ENCODE data around the gene MPV17L.
"Not testable (repeated sequence)": the region's sequence is repeated elsewhere in the genome, so short reads cannot be mapped to it uniquely, and the experiment has no call there.

The MPV17L gene

GRCh38 chr16:15395631-15396508 is at the start of gene MPV17L:
MPV17L (plus strand) TSS chr16:15395754; CDS start chr16:15395898, 144 bp downstream.
- DNase-seq (ENCODE audit: low spot score) = not testable (repeated sequence)

GRCh38 chr16:15348721-15349120 is 46.8 kb upstream of the MPV17L start:
- DNase-seq (ENCODE audit: low spot score) = not testable (repeated sequence)

GRCh38 chr16:15351251-15351650 is 44.3 kb upstream of the MPV17L start:
- DNase-seq (ENCODE audit: low spot score) = not testable (repeated sequence)

- not testable (repeated sequence) for DNase-seq (ENCODE audit: low spot score)
Measured at GRCh38 chr16:15351745-15352144, 43.8 kb upstream of the MPV17L start.

- DNase-seq (ENCODE audit: low spot score) = not testable (repeated sequence)
Measured at GRCh38 chr16:15352852-15353251, 42.7 kb upstream of the MPV17L start.

- DNase-seq (ENCODE audit: low spot score) = not testable (repeated sequence)
Measured at GRCh38 chr16:15354846-15355245, 40.7 kb upstream of the MPV17L start.

GRCh38 chr16:15357495-15357894 is 38.1 kb upstream of the MPV17L start:
- DNase-seq (ENCODE audit: low spot score) = not testable (repeated sequence)

- DNase-seq (ENCODE audit: low spot score) = not testable (repeated sequence)
Measured at GRCh38 chr16:15378194-15378593, 17.4 kb upstream of the MPV17L start, which contains the start of gene NPIPA5. NPIPA5 (minus strand) TSS chr16:15378294; CDS start chr16:15378294, 0 bp downstream.

GRCh38 chr16:15382810-15383209 is 12.7 kb upstream of the MPV17L start:
- DNase-seq (ENCODE audit: low spot score) = not testable (repeated sequence)

GRCh38 chr16:15388060-15388459 is 7.5 kb upstream of the MPV17L start:
- DNase-seq (ENCODE audit: low spot score) = not testable (repeated sequence)

GRCh38 chr16:15389916-15390315 is 5.6 kb upstream of the MPV17L start:
- not testable (repeated sequence) for DNase-seq (ENCODE audit: low spot score)

- DNase-seq (ENCODE audit: low spot score) = not testable (repeated sequence)
Measured at GRCh38 chr16:15393025-15393424, 2.5 kb upstream of the MPV17L start.

- DNase-seq (ENCODE audit: low spot score) = not testable (repeated sequence)
Measured at GRCh38 chr16:15396509-15396829, 915 bp downstream of the MPV17L start.

GRCh38 chr16:15396948-15397594 is 1.5 kb downstream of the MPV17L start:
- no peak for DNase-seq (ENCODE audit: low spot score)

- no peak for DNase-seq (ENCODE audit: low spot score)
Measured at GRCh38 chr16:15398618-15399316, 3.2 kb downstream of the MPV17L start.

- DNase-seq (ENCODE audit: low spot score) = no peak
Measured at GRCh38 chr16:15399317-15399716, 3.8 kb downstream of the MPV17L start.

- DNase-seq (ENCODE audit: low spot score) = not testable (repeated sequence)
Measured at GRCh38 chr16:15400314-15400713, 4.8 kb downstream of the MPV17L start.

GRCh38 chr16:15401972-15402371 is 6.4 kb downstream of the MPV17L start:
- DNase-seq (ENCODE audit: low spot score) = no peak

- no peak for DNase-seq (ENCODE audit: low spot score)
Measured at GRCh38 chr16:15403392-15403995, 7.9 kb downstream of the MPV17L start.

GRCh38 chr16:15404091-15404490 is 8.5 kb downstream of the MPV17L start:
- not testable (repeated sequence) for DNase-seq (ENCODE audit: low spot score)

GRCh38 chr16:15404792-15405191 is 9.2 kb downstream of the MPV17L start:
- no peak for DNase-seq (ENCODE audit: low spot score)

GRCh38 chr16:15407756-15408155 is 12.2 kb downstream of the MPV17L start:
- DNase-seq (ENCODE audit: low spot score) = not testable (repeated sequence)
